K562 (cell line): ENCODE measurements around the gene TBL1X. TPM values are rescaled to one million over a fixed set of nuclear protein-coding genes. Genes with fewer than 3 reads are reported as not detected.

Experiments
- ATAC-seq: fragments of 200-7000 bp; cut with Tn5 transposase; 3 replicates; pipeline ENCODE4 v1.9.1; 2020; ENCODE audit warnings: moderate library complexity
- BruUV-seq: library from RNA; stranded (reverse); fragments of 400-500 nt; replicated peaks from 2 replicates; lab custom pipeline; 2021; lab: Mats Ljungman, UMichigan
- CTCF ChIA-PET: fragments of 300-600 bp; formaldehyde crosslinking; extraction: SDS; loops from one replicate; lab custom pipeline; 2021; ENCODE audit warnings: low intra/inter-chr PET ratio; lab: Yijun Ruan, JAX
- POLR2A ChIA-PET: fragments of 300-600, 350-650 bp; sonication (Branson Sonifier 250); formaldehyde crosslinking; extraction: SDS; loops from one replicate; lab custom pipeline; 2021; ENCODE audit warnings: antibody characterized with exemption, inconsistent platforms; lab: Yijun Ruan, JAX
- DNase-seq, 4 experiments: peaks; one replicate each; pipeline versions ENCODE4 v3.0.0 to v3.0.0-alpha.2; 2011 to 2018; ENCODE audit warnings: low spot score in 3 of 4, mixed read lengths in 3 of 4; ENCODE audit errors: extremely low read depth in 1 of 4
- FAIRE-seq: peaks from 2 replicates; lab custom pipeline; 2011; peaks lifted over from hg19 to GRCh38; lab: Jason Lieb, UNC
- H2AFZ ChIP-seq: 2 replicates; pipeline ENCODE4 v1.6.0; 2011; ENCODE audit warnings: low read depth, low read length, control low read depth, inconsistent platforms
- H3K27ac ChIP-seq: fragments of 200-600 bp; 3 replicates; pipeline ENCODE4 v1.8.0; 2011; ENCODE audit warnings: low read depth, mild to moderate bottlenecking, control low read depth, inconsistent platforms, low read length, moderate library complexity, mixed read lengths; ENCODE audit errors: extremely low read depth
- H3K27me3 ChIP-seq, 2 experiments: fragments of 300-600 bp in 1 of 2; 2 replicates in 1 of 2; 3 replicates in 1 of 2; pipeline versions ENCODE4 v1.6.0 to v1.8.0; 2011; ENCODE audit warnings: inconsistent platforms in 2 of 2, low read length in 2 of 2, mild to moderate bottlenecking in 1 of 2, mixed read lengths in 1 of 2, moderate library complexity in 1 of 2; ENCODE audit not compliant: control insufficient read depth in 2 of 2, insufficient read depth in 2 of 2
- H3K36me3 ChIP-seq: fragments of 300-600 bp; 3 replicates; pipeline ENCODE4 v1.8.0; 2011; ENCODE audit warnings: mild to moderate bottlenecking, low read length, inconsistent platforms; ENCODE audit not compliant: control insufficient read depth, insufficient read depth
- H3K4me1 ChIP-seq, 2 experiments: fragments of 200-600 bp in 1 of 2; replicated peaks in 1 of 2; 2 replicates in 1 of 2; 3 replicates in 1 of 2; pipeline versions ENCODE4 v1.5.1 to v1.8.0; 2011; ENCODE audit warnings: inconsistent platforms in 2 of 2, low read length in 2 of 2, mild to moderate bottlenecking in 1 of 2, mixed read lengths in 1 of 2, moderate library complexity in 1 of 2; ENCODE audit not compliant: control insufficient read depth in 2 of 2, insufficient read depth in 2 of 2
- H3K4me2 ChIP-seq: 2 replicates; pipeline ENCODE4 v1.6.1; 2011; ENCODE audit warnings: low read length, control low read depth, inconsistent platforms, mixed read lengths; ENCODE audit not compliant: insufficient read depth
- H3K4me3 ChIP-seq: fragments of 200-600 bp; sonication (generic), shearing (Covaris generic); 2 replicates; pipeline ENCODE4 v1.5.1; 2016; ENCODE audit warnings: control low read depth, inconsistent platforms
- H3K79me2 ChIP-seq: fragments of 200-600 bp; 3 replicates; pipeline ENCODE4 v1.8.0; 2011; ENCODE audit warnings: low read length, inconsistent platforms; ENCODE audit not compliant: control insufficient read depth, insufficient read depth
- H3K9ac ChIP-seq, 2 experiments: 2 replicates each; pipeline versions ENCODE4 v1.6.0 to v1.6.1; 2011; ENCODE audit warnings: low read depth in 2 of 2, low read length in 2 of 2, control low read depth in 1 of 2, inconsistent platforms in 1 of 2, mild to moderate bottlenecking in 1 of 2, mixed read lengths in 1 of 2; ENCODE audit not compliant: insufficient read depth in 1 of 2
- H3K9me1 ChIP-seq: one replicate; pipeline ENCODE4 v1.6.0; 2011; ENCODE audit warnings: inconsistent platforms, mild to moderate bottlenecking, low read length, moderate library complexity; ENCODE audit not compliant: control insufficient read depth, insufficient read depth
- H3K9me3 ChIP-seq: replicated peaks from 2 replicates; pipeline ENCODE4 v1.5.1; 2011; ENCODE audit warnings: low read depth, low read length, inconsistent platforms; ENCODE audit not compliant: control insufficient read depth, insufficient read depth
- H4K20me1 ChIP-seq: replicated peaks from 2 replicates; pipeline ENCODE4 v1.6.1; 2011; ENCODE audit warnings: low read length, inconsistent platforms, mixed read lengths; ENCODE audit not compliant: control insufficient read depth, insufficient read depth
- FOXJ2 ChIP-seq: fragments of 200-800 bp; sonication (Bioruptor generic); IDR thresholded peaks from 2 replicates; pipeline ENCODE4 v1.6.1; 2016; ENCODE audit warnings: missing genetic modification characterization, missing compliant biosample characterization
- FUS ChIP-seq: fragments of 200-400 bp; formaldehyde crosslinking; optimal IDR thresholded peaks from 2 replicates; pipeline ENCODE3; 2017; ENCODE audit warnings: low read depth, low read length
- L3MBTL2 ChIP-seq: fragments of 450-650 bp; IDR thresholded peaks from 2 replicates; pipeline ENCODE4 v1.6.1; 2016; ENCODE audit warnings: mild to moderate bottlenecking, moderate library complexity
- NFRKB ChIP-seq: fragments of 450-650 bp; IDR thresholded peaks from 2 replicates; pipeline ENCODE4 v1.6.1; 2016; ENCODE audit warnings: low read depth
- POLR2AphosphoS5 ChIP-seq: IDR thresholded peaks from 2 replicates; pipeline ENCODE4 v1.6.1; 2011; ENCODE audit warnings: mild to moderate bottlenecking, low read depth, low read length, moderate library complexity; ENCODE audit not compliant: control insufficient read depth, insufficient read depth
- TCFL5 ChIP-seq: fragments of 250-450 bp; sonication (Bioruptor Pico); conservative IDR thresholded peaks from 2 replicates; pipeline ENCODE4 v1.6.1; 2021; ENCODE audit warnings: mild to moderate bottlenecking, moderate library complexity, matching md5 sums
- U2AF2 ChIP-seq: fragments of 200-400 bp; formaldehyde crosslinking; optimal IDR thresholded peaks from 2 replicates; pipeline ENCODE3; 2017; ENCODE audit warnings: low read depth, mild to moderate bottlenecking, low read length
- ZNF133 ChIP-seq: fragments of 250-450 bp; sonication (Bioruptor Pico); IDR thresholded peaks from 2 replicates; pipeline ENCODE4 v1.4.0; 2020; ENCODE audit warnings: mild to moderate bottlenecking
- ZNF174 ChIP-seq: fragments of 250-450 bp; sonication (Bioruptor Pico); IDR thresholded peaks from 2 replicates; pipeline ENCODE4 v1.4.0; 2020; ENCODE audit warnings: mild to moderate bottlenecking
- WGBS: fragments of 100-300 bp; shearing (Covaris generic); methylation state at CpG from one replicate; pipeline ENCODE4 v1.1.6; 2016; ENCODE audit warnings: low coverage, mixed read lengths; ENCODE audit not compliant: insufficient coverage; ENCODE audit errors: missing lambda C conversion rate; 5-methylcytosine and 5-hydroxymethylcytosine counted together
- in situ Hi-C: fragments of 300-500 bp; cut with MboI; formaldehyde crosslinking; loops from 4 replicates; pipeline ENCODE4 v1.15.0; 2018; ENCODE audit warnings: inconsistent platforms, mixed read lengths
- intact Hi-C: fragments of 100-400 bp; cut with micrococcal nuclease; formaldehyde crosslinking; loops from 2 replicates; pipeline ENCODE4 v1.14.2; 2022
- polyA plus RNA-seq, 8 experiments: library from polyadenylated mRNA; depleted of rRNA in 4 of 8; stranded (reverse) in 5 of 8; unstranded in 3 of 8; fragments of >200 nt; fragmentation: Nextera tagmentation in 2 of 8; fragmentation: Illumina TruSeq in 1 of 8; extraction: Ambion mirVana in 2 of 8; extraction: Trizol in 1 of 8; gene quantifications; 2 replicates each; pipeline versions ENCODE4 v1.2.1 to v1.2.3, GENCODE V29; 2011 to 2014; ENCODE audit warnings: inconsistent platforms in 1 of 8, missing spikeins in 1 of 8
- total RNA-seq, 7 experiments: library from RNA; depleted of rRNA in 6 of 7; stranded (reverse); fragments of >200 nt in 6 of 7; fragmentation: Illumina TruSeq in 2 of 7; extraction: Trizol in 2 of 7; gene quantifications; 2 replicates each; pipeline versions ENCODE4 v1.2.1 to v1.2.3, GENCODE V29; 2011 to 2021; ENCODE audit warnings: low replicate concordance in 1 of 7
- TF ChIP-seq, protein P1 (sequence below): fragments of 450-650 bp; IDR thresholded peaks from 2 replicates; pipeline ENCODE4 v1.6.1; 2016; ENCODE audit warnings: mild to moderate bottlenecking, moderate library complexity
- TF ChIP-seq, protein P2 (sequence below), 2 experiments: fragments of 450-650 bp; conservative IDR thresholded peaks; 2 replicates each; pipeline ENCODE4 v1.6.1; 2017; ENCODE audit warnings: mild to moderate bottlenecking in 2 of 2, moderate library complexity in 2 of 2

Gene TBL1X
- total and polyA plus RNA-seq, 9 of the 15 experiments (the other 6 are each of a cell fraction or from before 2014, with no cell fraction given): 6.0 to 49.6 (median 19.7) TPM

DNA sequence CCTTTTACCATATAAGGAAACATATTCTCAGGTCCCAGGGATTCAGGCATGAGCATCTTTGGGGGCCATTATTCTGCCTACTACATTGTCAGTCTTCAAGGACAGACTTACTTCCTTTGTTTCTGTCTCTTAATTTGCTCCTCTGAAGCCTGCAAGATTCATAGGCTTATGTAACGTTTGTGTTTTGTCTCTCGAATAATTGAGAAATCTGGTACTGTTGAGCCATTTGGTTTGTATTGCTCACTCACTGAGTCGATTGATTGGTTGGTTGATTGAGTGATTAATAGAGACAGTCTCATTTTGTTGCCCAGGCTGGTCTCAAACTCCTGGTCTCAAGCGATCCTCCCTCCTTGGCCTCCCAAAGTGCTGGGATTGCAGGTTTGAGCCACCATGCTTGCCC lies 23.7 kb downstream of the TBL1X start:
- ChIA-PET POLR2A (no interaction called here), CTCF (no interaction called here)
- Histone ChIP-seq H2AFZ (no peak overlapping the region), H3K27ac (no peak overlapping the region), H3K9ac (no peak overlapping the region), H3K9me1 (peaks cover 3% of the 10 kb centered on the region), H3K9me3 (no peaks in the 10 kb centered on the region), H3K79me2 (peaks cover 74% of the 10 kb centered on the region), H3K27me3 (no peaks in the 10 kb centered on the region), H4K20me1 (peaks cover 10% of the 10 kb centered on the region), H3K4me1 (peaks cover 0 to 8% of the 10 kb centered on the region in 2 experiments; a peak in 1 of 5 replicates), H3K4me3 (no peak overlapping the region), H3K36me3 (peaks cover 4% of the 10 kb centered on the region; the same call in 1 of the 3 replicates), H3K4me2 (no peak overlapping the region)
- FAIRE-seq: no peak
- in situ Hi-C loops (no loop called here), intact Hi-C loops (no loop called here)
- WGBS: 96% methylated on average over 4 of the region's 4 CpGs
- no peak for DNase-seq
- BruUV-seq: no TSS peak
- no peak for ATAC-seq
- TF ChIP-seq U2AF2 (no peak), ZNF174 (CRISPR knock-in tag) (no peak), L3MBTL2 (no peak), ZNF133 (CRISPR knock-in tag) (no peak), TCFL5 (CRISPR knock-in tag) (no peak), FUS (no peak), FOXJ2 (tag) (no peak), NFRKB (no peak), POLR2AphosphoS5 (no peak)
- TF ChIP-seq, protein P1, sequence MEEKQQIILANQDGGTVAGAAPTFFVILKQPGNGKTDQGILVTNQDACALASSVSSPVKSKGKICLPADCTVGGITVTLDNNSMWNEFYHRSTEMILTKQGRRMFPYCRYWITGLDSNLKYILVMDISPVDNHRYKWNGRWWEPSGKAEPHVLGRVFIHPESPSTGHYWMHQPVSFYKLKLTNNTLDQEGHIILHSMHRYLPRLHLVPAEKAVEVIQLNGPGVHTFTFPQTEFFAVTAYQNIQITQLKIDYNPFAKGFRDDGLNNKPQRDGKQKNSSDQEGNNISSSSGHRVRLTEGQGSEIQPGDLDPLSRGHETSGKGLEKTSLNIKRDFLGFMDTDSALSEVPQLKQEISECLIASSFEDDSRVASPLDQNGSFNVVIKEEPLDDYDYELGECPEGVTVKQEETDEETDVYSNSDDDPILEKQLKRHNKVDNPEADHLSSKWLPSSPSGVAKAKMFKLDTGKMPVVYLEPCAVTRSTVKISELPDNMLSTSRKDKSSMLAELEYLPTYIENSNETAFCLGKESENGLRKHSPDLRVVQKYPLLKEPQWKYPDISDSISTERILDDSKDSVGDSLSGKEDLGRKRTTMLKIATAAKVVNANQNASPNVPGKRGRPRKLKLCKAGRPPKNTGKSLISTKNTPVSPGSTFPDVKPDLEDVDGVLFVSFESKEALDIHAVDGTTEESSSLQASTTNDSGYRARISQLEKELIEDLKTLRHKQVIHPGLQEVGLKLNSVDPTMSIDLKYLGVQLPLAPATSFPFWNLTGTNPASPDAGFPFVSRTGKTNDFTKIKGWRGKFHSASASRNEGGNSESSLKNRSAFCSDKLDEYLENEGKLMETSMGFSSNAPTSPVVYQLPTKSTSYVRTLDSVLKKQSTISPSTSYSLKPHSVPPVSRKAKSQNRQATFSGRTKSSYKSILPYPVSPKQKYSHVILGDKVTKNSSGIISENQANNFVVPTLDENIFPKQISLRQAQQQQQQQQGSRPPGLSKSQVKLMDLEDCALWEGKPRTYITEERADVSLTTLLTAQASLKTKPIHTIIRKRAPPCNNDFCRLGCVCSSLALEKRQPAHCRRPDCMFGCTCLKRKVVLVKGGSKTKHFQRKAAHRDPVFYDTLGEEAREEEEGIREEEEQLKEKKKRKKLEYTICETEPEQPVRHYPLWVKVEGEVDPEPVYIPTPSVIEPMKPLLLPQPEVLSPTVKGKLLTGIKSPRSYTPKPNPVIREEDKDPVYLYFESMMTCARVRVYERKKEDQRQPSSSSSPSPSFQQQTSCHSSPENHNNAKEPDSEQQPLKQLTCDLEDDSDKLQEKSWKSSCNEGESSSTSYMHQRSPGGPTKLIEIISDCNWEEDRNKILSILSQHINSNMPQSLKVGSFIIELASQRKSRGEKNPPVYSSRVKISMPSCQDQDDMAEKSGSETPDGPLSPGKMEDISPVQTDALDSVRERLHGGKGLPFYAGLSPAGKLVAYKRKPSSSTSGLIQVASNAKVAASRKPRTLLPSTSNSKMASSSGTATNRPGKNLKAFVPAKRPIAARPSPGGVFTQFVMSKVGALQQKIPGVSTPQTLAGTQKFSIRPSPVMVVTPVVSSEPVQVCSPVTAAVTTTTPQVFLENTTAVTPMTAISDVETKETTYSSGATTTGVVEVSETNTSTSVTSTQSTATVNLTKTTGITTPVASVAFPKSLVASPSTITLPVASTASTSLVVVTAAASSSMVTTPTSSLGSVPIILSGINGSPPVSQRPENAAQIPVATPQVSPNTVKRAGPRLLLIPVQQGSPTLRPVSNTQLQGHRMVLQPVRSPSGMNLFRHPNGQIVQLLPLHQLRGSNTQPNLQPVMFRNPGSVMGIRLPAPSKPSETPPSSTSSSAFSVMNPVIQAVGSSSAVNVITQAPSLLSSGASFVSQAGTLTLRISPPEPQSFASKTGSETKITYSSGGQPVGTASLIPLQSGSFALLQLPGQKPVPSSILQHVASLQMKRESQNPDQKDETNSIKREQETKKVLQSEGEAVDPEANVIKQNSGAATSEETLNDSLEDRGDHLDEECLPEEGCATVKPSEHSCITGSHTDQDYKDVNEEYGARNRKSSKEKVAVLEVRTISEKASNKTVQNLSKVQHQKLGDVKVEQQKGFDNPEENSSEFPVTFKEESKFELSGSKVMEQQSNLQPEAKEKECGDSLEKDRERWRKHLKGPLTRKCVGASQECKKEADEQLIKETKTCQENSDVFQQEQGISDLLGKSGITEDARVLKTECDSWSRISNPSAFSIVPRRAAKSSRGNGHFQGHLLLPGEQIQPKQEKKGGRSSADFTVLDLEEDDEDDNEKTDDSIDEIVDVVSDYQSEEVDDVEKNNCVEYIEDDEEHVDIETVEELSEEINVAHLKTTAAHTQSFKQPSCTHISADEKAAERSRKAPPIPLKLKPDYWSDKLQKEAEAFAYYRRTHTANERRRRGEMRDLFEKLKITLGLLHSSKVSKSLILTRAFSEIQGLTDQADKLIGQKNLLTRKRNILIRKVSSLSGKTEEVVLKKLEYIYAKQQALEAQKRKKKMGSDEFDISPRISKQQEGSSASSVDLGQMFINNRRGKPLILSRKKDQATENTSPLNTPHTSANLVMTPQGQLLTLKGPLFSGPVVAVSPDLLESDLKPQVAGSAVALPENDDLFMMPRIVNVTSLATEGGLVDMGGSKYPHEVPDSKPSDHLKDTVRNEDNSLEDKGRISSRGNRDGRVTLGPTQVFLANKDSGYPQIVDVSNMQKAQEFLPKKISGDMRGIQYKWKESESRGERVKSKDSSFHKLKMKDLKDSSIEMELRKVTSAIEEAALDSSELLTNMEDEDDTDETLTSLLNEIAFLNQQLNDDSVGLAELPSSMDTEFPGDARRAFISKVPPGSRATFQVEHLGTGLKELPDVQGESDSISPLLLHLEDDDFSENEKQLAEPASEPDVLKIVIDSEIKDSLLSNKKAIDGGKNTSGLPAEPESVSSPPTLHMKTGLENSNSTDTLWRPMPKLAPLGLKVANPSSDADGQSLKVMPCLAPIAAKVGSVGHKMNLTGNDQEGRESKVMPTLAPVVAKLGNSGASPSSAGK: no peak
- TF ChIP-seq, protein P2, sequence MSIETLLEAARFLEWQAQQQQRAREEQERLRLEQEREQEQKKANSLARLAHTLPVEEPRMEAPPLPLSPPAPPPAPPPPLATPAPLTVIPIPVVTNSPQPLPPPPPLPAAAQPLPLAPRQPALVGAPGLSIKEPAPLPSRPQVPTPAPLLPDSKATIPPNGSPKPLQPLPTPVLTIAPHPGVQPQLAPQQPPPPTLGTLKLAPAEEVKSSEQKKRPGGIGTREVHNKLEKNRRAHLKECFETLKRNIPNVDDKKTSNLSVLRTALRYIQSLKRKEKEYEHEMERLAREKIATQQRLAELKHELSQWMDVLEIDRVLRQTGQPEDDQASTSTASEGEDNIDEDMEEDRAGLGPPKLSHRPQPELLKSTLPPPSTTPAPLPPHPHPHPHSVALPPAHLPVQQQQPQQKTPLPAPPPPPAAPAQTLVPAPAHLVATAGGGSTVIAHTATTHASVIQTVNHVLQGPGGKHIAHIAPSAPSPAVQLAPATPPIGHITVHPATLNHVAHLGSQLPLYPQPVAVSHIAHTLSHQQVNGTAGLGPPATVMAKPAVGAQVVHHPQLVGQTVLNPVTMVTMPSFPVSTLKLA (conservative IDR thresholded peaks at IDR 0.05): no peak
